ENCODE measurements around the gene SMAP1.

DNA sequence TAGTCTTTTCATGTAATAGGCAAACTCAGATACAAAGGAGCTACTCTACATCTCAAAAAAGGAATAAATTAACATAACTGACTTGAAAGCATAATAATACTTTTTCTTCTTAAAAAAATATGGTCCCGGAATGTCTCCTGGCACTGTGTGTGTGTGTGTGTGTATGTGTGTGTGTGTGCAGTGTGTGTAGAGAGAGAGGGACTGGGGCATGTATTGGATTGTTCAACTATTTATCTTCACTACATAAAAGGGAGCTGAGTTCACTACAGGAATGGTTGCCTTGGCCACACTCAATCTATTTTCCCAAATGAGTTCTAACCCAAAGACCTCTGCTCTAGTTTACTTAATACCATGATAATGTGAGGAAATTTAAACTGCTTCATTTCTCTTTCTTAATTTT is 238.1 kb downstream of the SMAP1 start:
- no peak for TF ChIP-seq ZNF354C (tag by site-specific recombination; IDR thresholded peaks at IDR 0.05; ENCODE audit: borderline replicate concordance, low read depth)
- no peak for TF ChIP-seq KLF8 (tag by site-specific recombination; IDR thresholded peaks at IDR 0.05)
- TF ChIP-seq, protein P1, sequence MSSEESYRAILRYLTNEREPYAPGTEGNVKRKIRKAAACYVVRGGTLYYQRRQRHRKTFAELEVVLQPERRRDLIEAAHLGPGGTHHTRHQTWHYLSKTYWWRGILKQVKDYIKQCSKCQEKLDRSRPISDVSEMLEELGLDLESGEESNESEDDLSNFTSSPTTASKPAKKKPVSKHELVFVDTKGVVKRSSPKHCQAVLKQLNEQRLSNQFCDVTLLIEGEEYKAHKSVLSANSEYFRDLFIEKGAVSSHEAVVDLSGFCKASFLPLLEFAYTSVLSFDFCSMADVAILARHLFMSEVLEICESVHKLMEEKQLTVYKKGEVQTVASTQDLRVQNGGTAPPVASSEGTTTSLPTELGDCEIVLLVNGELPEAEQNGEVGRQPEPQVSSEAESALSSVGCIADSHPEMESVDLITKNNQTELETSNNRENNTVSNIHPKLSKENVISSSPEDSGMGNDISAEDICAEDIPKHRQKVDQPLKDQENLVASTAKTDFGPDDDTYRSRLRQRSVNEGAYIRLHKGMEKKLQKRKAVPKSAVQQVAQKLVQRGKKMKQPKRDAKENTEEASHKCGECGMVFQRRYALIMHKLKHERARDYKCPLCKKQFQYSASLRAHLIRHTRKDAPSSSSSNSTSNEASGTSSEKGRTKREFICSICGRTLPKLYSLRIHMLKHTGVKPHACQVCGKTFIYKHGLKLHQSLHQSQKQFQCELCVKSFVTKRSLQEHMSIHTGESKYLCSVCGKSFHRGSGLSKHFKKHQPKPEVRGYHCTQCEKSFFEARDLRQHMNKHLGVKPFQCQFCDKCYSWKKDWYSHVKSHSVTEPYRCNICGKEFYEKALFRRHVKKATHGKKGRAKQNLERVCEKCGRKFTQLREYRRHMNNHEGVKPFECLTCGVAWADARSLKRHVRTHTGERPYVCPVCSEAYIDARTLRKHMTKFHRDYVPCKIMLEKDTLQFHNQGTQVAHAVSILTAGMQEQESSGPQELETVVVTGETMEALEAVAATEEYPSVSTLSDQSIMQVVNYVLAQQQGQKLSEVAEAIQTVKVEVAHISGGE (tag by site-specific recombination; conservative IDR thresholded peaks at IDR 0.05; ENCODE audit: low read depth), result no peak
- TF ChIP-seq BCL11A (tag by site-specific recombination; IDR thresholded peaks at IDR 0.05; ENCODE audit: low read depth), result no peak
- no peak for TF ChIP-seq PATZ1 (tag by site-specific recombination; IDR thresholded peaks at IDR 0.05)
- TF ChIP-seq, protein P2, sequence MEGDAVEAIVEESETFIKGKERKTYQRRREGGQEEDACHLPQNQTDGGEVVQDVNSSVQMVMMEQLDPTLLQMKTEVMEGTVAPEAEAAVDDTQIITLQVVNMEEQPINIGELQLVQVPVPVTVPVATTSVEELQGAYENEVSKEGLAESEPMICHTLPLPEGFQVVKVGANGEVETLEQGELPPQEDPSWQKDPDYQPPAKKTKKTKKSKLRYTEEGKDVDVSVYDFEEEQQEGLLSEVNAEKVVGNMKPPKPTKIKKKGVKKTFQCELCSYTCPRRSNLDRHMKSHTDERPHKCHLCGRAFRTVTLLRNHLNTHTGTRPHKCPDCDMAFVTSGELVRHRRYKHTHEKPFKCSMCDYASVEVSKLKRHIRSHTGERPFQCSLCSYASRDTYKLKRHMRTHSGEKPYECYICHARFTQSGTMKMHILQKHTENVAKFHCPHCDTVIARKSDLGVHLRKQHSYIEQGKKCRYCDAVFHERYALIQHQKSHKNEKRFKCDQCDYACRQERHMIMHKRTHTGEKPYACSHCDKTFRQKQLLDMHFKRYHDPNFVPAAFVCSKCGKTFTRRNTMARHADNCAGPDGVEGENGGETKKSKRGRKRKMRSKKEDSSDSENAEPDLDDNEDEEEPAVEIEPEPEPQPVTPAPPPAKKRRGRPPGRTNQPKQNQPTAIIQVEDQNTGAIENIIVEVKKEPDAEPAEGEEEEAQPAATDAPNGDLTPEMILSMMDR (tag by site-specific recombination; IDR thresholded peaks at IDR 0.05), result no peak
- TF ChIP-seq GLI4 (tag by site-specific recombination; IDR thresholded peaks at IDR 0.05), result no peak
- TF ChIP-seq ZBTB21 (tag by site-specific recombination; IDR thresholded peaks at IDR 0.05), result no peak
- TF ChIP-seq, protein P3, sequence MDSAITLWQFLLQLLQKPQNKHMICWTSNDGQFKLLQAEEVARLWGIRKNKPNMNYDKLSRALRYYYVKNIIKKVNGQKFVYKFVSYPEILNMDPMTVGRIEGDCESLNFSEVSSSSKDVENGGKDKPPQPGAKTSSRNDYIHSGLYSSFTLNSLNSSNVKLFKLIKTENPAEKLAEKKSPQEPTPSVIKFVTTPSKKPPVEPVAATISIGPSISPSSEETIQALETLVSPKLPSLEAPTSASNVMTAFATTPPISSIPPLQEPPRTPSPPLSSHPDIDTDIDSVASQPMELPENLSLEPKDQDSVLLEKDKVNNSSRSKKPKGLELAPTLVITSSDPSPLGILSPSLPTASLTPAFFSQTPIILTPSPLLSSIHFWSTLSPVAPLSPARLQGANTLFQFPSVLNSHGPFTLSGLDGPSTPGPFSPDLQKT (IDR thresholded peaks at IDR 0.05; ENCODE audit: borderline replicate concordance, low read depth, low read length), result no peak
- no peak for TF ChIP-seq YY1 (tag by site-specific recombination; IDR thresholded peaks at IDR 0.05)
- no peak for TF ChIP-seq ZNF561 (tag by site-specific recombination; IDR thresholded peaks at IDR 0.05; ENCODE audit: borderline replicate concordance)
